T1000 (cell line): ENCODE data around the gene ATXN3.

Experiments used
- DNase-seq: peaks from one replicate; lab custom pipeline; 2025; ENCODE audit warnings: mixed read lengths; lab: John Stamatoyannopoulos, UW

ATXN3 gene

DNA sequence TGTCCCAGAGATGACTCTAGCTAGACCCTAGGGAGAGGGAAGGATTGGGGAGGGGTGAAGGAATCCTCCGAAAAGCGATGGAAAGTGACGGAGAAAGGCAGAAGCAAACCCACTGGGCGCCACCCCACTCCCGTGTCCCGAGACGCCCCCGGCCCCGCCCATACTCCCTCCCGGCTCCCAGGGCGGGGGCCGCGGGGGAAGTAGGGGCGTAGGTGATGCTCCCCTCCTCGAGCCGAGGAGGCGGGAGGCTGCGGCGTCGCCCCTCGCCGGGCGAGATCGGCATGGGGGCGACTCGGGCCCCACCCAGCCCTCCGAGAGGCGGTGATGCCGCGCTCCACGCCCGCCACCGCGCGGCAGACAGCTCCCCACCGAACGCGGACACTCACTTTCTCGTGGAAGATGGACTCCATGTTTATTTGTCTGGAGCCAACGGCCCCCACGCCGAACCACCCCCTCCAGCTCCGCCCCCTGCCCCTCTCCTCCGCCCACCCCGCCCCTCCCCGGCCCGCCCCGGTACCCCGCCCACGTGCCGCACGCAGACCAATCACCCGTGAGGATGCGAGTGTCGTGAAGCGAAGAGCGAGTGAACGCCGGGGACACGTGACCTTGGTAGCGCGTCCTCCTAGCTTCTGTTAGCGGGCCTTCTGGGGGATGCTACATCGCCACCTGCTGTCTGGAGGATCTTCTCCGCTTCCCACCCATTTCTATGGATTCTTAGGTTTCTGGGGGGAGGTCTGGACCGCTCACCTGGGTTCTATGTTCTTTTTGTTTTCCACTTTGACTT, at the start of gene ATXN3:
Gene ATXN3, minus strand, starts transcription at position 440 of the 784 bp plus-strand sequence. Its CDS starts 30 bp downstream, at position 410.
- peak; percentile 90 for DNase-seq

DNA sequence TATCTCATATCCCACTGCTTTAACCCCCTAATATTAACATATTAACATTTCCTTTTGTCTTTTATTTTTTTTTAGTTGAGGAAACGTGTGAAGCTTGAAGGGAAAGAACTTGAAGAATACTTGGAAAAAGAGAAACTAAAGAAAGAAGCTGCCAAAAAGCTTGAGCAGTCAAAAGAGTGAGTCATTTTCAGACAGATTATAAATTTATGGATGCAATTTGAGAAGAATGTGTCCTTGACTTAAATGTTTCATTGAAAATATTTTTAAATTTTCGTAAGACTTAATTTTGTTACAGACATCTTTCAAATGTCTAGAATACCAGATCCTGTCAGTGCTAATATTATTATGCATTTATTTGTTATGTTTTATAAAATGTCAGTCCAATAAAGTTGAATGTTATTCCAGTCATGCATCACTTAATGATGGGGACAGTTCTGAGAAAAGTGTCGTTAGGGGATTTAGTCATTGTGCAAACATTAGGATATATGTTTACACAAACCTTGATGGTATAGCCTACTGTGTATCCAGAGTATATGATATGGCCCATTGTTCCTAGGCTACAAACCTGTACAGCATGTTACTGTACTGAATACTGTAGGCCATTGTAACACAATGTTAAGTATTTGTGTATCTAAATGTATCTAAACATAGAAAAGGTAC, 48.0 kb upstream of the ATXN3 start:
- no peak for DNase-seq

DNA sequence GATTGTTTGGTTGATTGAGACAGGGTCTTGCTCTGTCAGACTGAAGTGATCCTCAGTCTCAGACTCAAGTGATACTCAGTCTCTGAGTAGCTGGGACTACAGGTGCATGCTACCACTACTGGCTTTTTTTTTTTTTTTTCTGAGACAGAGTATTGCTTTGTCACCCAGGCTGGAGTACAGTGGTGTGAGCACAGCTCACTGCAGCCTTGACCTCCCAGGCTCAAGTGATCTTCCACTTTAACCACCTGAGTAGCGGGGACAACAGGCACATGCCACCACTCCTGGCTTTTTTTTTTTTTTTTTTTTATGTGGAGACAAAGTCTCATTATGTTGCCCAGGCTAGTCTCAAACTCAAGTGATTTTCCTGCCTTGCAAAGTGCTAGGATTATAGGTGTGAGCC, 47.2 kb upstream of the ATXN3 start:
- no peak for DNase-seq

DNA sequence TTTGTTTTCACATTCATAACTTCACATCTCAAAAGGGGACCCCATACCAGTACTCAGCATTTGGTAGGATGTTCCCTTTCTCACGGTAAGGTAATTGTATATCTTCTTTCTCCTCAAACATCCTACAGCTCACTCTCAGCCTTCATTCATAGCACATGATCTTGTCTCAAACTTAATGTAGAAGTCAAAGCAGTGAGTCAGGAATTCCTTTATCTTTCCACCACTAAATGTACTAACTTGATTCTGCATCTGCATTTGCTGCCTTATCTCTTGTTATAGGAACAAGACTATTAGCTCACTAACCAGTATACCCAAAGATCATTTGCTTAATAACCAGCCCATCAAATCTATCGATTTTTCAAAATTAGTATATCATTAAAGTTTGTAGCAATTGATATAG, 38.3 kb upstream of the ATXN3 start:
- DNase-seq: no peak

DNA sequence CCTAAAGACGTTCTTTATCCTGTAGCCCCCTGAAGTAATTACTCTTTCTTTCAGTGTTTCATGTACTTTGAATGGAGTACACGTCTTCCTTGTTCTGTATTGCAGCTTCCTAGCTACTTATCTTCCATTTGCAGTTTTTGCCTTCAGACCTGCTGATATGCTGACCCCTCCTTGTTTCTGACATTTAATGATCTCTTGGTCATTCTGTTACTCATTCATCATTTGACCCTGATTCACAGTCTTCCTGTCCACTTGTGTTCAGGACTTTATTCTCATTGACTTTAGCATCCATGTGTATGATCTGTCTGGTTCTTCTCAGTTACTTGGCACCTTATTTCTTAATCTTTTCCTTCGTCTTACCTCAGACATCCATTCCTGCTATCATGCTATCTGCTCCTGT, 37.6 kb upstream of the ATXN3 start:
- DNase-seq: no peak

DNA sequence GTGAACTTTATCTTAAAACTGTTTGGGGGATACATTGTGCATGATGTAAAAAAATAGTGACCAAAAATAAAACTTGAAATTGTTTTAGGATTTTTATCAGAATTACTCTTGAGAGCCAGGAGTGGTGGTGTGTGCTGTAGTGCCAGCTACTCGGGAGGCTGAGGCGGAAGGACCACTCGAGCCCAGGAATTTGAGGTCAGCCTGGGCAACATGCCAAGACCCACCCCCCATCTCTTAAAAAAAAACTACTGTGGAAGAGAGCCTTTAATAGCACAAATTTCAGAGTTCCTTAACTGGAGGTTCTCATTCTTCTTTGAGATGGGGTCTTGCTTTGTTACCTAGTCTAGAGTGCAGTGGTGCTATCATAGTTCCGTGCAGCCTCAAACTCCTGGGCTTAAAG, 36.9 kb upstream of the ATXN3 start:
- no peak for DNase-seq

DNA sequence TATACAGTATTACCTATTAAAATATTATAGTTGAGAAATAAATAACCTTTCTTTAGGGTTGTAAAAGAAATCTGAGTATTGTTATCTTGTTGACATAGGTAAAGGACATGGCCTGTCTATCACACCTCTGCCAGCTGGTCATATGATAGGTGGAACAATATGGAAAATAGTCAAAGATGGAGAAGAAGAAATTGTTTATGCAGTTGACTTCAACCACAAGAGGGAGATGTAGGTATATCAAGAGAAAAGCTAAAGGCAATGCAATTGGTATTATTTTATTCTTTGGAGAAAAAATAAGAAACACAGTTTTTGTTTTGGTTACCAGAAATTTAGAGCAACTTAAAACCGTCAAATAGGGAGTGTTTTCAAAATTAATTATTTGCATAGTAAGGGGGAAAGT, 28.9 kb upstream of the ATXN3 start:
- DNase-seq: no peak

DNA sequence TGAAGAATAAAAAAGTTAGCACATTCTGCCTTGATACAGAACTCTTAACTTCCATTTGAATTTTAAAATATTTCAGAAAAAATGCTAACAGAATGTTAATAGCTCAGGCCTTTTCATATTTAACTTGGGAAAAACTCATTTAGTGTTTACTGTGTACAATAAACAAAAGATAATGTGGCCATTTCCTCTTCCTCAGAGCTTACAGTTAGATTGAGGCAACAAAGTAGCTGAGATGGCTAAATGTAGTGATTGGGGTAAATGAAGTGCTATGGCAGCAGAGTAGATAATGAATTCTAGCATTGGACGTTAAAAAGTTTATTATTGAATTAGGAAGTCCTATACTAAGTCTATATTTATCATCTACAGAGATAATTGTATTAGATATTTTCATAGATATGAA, 28.1 kb upstream of the ATXN3 start:
- DNase-seq: no peak

DNA sequence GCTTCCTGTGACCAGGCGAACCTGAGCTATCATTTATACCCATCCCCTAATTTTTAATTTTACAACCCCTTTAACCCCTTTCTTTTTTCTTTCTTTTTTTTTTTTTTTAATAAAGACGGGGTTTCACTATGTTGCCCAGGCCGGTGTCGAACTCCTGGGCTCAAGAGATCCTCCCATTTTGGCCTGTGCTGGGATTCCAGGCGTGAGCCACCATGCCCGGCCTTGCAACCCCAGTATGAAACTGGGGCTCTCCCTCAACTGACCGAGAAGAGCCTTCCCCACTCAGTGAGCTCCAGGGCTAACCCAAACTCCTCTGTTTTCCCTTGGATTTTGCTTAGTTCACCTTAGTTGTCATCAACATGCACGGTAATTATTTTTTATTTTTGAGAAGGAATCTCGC, 16.4 kb upstream of the ATXN3 start:
- no peak for DNase-seq

DNA sequence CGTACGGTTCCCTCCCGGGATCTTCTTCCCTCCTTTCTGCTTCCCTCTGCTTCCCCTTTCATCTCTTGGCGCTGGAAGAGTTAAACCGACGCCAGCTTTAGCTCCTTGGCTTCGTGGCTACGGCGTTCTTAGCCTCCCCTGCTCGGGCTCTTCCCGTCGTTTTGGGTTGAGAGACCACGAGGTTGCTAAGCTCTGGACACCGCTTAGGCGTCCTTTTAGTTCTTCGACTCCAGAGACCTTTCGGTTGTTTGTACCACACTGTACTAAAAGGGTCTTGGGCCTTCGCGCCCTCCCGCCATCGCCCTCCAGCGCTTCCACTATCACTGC, 15.9 kb upstream of the ATXN3 start:
- DNase-seq: no peak

DNA sequence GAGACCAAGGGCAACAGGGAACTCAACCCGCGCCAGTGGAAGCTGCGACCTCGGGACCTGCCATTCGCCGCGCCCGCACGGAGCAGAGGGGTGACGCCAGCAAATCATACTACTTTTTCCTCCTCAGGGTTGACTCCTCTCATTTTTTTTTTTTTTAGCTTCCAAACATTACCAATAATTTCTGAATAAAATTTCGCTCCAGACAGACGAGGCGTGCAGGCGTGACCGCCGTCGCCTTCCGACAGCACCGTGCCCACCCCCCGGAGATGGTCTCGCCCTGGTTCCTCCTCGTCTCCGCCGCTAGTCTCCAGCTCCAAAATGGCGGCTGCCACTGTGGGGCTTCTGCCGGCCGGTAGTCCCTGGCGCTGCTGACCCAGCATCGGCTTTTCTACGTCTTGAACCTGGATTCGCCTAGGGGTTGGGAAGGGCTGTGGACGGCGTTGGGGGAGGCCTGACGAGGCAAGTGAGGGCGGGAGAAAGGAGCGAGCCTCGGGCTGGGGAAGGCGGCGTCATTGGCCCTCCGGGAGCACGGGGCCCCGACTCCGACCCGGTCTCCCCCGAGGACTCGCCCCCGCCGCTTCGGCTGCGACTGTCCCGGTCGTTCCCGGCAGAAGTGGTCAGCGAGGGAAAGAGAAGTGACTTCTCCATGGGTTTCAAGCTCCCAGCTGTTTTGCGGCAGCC, 15.4 kb upstream of the ATXN3 start, which contains the start of the genes CPSF2 and NDUFB1:
Gene CPSF2, plus strand, starts transcription at position 300 of the 681 bp plus-strand sequence. CDS start 9,016 bp downstream, outside the sequence.
Gene NDUFB1, minus strand, starts transcription at position 37 of the 681 bp plus-strand sequence. CDS start 4,069 bp downstream, outside the sequence.
- peak; percentile 70 for DNase-seq

DNA sequence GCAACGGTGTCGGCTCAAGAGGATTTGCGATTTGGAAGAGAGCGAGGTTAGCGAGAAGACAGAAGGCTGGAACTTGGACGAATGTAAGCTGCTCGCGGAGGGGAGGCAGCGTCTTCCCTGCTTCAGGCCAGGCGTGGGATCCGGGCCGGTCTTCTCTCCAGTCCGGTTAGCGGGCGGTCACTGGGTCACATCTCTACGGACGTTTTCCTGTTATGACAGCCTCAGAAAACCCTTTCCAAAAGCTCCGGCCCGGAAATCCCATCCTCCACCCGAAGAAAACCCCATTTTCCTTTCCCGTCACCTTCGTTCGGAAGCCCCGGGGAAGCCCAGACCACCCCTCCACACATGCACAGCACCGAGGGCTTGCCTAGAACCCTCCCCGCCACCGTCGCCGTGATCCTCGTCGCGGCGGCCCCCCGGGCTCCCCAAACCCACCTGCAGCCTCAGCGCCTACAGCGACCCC, 14.9 kb upstream of the ATXN3 start:
- no peak for DNase-seq

DNA sequence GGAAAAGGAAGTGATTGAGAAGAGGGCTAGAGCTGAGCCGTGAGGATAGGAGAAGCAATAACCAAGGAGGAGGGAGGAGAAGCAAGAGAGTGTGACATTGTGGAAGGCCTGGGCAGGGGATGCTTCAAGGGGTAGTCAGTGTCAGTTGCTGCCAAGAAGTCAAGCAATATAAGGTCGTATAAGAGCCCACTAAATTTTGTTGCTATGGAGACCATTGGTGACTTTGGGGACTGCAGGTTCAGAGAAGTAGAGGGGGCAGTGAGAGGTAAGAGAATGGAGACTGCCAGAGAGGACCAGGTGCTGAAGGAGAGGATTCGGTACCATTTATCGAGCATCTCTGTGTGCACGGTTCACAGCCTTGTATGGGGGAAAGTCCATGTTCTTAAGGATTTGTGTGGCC, 3.1 kb upstream of the ATXN3 start:
- DNase-seq: no peak

DNA sequence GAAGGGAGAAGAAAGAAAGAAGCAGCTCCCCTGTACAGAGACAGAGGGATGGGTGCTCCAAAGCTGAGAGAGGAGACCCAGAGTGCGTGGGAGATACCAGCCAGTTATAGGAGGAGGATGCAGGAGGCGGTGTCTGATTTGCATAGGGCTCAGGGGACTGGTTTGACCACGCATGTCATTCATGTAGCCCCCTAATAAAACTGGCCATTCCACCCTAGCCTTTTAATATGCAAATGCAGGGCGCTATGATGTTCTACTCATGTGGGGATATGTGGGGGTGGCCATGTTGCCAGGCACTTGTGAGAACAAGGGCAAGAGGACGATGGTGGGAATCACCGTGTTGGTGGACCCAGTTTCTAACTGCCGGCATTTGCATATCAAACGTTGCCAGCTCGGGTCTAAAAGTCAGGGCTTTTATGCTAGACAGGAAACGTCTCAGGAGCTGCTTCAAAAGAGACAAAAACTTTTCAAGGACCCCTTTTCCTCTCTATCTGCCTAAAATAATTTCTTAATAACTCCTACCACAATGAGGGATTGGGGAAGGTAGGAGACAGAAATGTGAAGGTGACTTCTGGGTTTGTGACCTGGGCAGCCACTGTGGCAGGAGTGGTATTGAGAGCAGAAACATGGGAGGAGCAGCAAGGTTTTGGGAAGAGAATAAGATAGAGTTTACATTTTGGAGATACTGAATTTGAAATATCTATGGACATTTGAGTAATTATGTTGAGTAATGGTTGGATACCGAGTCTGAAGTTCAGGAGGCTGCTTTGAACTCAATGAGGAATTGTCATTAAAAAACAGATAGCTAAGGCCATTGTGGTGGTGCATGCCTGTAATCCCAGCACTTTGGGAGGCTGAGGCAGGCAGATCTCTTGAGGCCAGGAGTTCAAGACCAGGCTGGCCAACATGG, 2.2 kb upstream of the ATXN3 start:
- no peak for DNase-seq

DNA sequence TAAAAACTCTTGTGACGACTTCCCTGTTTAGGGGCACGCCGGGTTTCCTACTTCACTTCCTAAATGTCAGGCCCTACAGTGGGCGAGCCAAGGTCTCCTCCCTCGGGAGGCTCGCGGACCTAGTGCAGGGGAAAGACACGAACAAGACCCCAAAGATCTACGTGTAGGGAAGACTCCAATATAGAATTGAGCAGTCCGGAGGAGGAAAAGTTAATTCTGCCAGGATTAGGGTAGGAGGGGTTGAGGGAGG, 564 bp downstream of the ATXN3 start:
- no peak for DNase-seq

DNA sequence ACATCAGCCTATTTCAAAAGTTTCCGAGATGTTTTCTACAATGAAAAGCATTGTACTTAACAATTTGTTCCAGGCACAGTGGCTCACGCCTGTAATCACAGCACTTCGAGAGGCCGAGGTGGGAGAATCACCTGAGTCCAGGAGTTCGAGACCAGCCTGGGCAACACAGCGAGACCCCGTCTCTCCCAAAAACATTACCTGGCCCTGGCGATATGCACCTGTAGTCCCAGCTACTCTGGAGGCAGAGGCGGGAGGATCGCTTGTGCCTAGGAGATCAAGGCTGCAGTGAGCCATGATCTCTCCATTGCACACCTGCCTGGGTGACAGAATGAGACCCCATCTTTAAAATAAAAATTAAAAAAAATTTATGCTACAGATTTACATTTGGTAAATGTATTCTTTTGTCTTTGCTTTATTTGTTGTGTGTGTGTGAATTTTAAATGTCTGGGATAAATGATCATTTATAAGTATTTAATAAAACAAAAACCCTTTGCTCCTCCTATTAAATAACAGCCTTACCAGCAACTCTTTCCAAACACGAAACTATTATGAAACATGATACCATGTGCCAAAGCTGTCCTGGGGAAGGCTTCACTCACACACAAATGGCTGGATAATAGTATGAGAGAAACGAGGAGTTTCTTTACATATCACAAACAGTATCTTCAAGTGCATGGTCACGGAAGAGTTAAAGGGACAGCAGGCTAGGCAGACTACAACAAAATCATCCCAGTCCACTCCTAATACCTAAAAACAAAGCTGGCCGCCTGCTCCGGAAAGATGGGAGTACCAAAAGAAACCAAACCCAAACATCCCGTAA, 1.1 kb downstream of the ATXN3 start:
- no peak for DNase-seq

DNA sequence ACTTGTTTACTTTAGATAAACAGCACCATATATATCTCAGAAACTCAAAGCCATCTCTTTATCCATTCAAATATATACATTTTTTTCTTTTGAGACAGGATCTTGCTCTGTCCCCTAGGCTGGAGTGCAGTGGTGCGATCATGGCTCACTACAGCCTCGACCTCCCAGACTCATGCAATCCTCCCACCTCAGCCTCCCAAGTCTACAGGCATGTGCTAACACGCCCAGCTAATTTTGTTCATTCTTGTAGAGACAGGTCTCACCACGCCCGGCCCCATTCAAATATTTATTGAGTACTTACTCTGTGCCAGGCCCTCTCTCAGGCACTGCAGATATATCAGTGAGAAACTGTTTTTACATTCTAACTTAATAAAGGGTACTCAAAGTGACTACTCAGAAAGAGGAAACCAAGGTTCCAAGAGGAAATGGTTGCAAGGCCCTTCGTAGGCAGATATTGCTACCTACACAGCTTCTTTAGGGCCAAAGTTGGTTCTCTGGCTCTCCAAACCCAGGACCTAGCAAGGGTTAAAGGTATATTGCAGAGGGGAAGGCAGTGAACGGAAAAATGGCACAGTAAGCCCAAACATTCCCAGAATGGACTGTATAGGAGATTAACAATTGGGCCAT, 2.9 kb downstream of the ATXN3 start:
- no peak for DNase-seq

DNA sequence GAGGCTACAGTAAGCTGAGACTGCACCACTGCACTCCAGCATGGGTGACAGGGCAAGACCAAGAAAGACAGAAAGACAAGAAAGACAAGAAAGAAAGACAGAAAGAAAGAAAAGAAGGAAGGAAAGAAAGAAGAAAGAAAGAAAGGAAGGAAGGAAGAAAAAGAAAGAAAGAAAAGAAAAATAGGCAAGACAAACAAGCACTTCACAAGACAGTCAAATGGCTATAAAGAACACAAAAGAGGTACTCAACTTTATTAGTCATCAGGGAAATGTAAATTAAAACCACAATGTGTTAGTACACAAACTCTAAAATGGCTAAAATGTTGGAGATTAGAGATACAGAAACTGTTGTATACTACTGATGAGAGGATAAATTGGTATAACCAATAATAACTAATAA, 6.6 kb downstream of the ATXN3 start:
- no peak for DNase-seq

DNA sequence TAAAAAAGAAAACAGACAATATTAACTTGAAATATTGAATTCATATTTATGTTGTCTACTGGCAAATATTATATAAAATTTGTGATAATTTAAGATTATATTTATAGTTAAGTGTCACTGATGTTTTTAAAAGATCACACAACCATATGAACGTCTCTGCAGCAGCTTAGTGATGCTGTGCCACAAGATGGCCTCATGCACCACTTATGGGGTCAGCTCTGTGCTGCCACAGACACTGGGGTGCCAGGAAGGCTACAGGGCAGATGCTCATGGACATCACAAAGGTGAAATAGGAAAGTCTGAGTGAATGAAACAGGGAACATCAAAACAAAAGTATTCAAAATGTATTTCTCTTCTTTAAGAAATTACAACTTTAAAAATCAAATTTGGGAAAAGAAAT, 13.1 kb downstream of the ATXN3 start:
- no peak for DNase-seq

DNA sequence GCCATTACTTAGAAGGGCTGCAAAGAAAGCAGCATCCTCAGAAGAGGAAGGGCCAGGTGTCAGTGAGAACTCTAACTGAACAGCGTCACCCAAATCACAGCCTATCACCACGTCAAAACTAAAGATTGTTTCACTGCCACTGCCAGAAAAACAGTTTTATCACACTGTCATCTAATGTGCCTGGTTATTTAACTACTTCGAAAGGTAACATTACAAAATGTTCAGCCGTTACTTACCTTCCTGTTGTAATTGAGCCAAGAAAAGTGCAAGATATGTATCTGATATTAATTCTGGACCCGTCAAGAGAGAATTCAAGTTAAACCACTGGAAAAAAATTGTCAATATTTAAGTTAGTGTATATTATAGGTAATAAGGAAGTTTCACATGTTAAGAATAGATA, 17.9 kb downstream of the ATXN3 start:
- DNase-seq: no peak

DNA sequence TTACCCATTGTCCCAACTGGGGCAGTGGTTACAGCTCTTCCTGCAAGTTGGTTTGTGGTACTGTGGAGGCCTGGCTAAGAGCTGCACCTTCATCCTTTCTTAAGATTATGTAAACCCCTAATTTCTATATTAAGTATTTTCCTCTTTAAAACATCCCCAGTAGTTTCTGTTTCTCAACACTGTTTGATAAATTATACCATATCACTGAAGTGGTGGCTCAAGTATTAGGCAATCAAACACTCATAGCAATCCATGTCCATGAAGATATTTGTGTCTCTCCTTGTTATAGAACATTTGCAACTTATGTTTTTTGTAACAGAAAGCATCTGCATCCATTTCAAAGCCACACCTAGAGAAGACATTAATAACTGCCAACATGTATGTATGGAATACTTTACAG, 31.8 kb downstream of the ATXN3 start:
- DNase-seq: no peak
